Dendritic cell treated with granulocyte-macrophage colony-stimulating factor and Interleukin-4, amounts not matched to agents 40 ng/mL and 50 ng/mL, for 4 days (primary cell): ENCODE results near the gene ARHGAP44.

Experiments
- H3K27ac Mint-ChIP-seq: one replicate; pipeline ENCODE4 v1.8.0; 2022; ENCODE audit warnings: mild to moderate bottlenecking, mixed read lengths
- H3K27me3 Mint-ChIP-seq: one replicate; pipeline ENCODE4 v1.8.0; 2022; ENCODE audit warnings: mild to moderate bottlenecking, mixed read lengths
- H3K36me3 Mint-ChIP-seq: one replicate; pipeline ENCODE4 v1.8.0; 2022; ENCODE audit warnings: low read depth, mixed read lengths
- H3K4me1 Mint-ChIP-seq: one replicate; pipeline ENCODE4 v1.8.0; 2022; ENCODE audit warnings: low read depth, mixed read lengths
- H3K4me3 Mint-ChIP-seq: one replicate; pipeline ENCODE4 v1.8.0; 2022; ENCODE audit warnings: mild to moderate bottlenecking, moderate library complexity, mixed read lengths
- H3K9me3 Mint-ChIP-seq: one replicate; pipeline ENCODE4 v1.8.0; 2022; ENCODE audit warnings: mixed read lengths
- intact Hi-C: fragments of 100-400 bp; cut with micrococcal nuclease; formaldehyde crosslinking; loops from one replicate; pipeline ENCODE4 v1.15.0; 2022

The ARHGAP44 gene

GRCh38 chr17:12789481-12790248 lies at the start of gene ARHGAP44:
ARHGAP44 (plus strand) TSS chr17:12789498; CDS start chr17:12789839, 341 bp downstream.
- Mint-ChIP-seq H3K27me3 (peaks cover 37% of the 10 kb centered on the region), H3K4me3 (peak within 1 kb of the TSS; percentile 61), H3K4me1 (peaks cover 6% of the 10 kb centered on the region), H3K36me3 (no peaks in the 10 kb centered on the region), H3K27ac (no peak within 1 kb of the TSS), H3K9me3 (no peaks in the 10 kb centered on the region)
- intact Hi-C loops: no loop called here

GRCh38 chr17:12739500-12739899 lies 49.8 kb upstream of the ARHGAP44 start:
- no peaks in the 10 kb centered on the region for H3K4me1 Mint-ChIP-seq
- no peak overlapping the region for H3K27ac Mint-ChIP-seq
- no peak overlapping the region for H3K4me3 Mint-ChIP-seq

GRCh38 chr17:12743046-12743445 lies 46.3 kb upstream of the ARHGAP44 start:
- Mint-ChIP-seq H3K4me1 (no peaks in the 10 kb centered on the region), H3K4me3 (no peak overlapping the region), H3K27me3 (no peaks in the 10 kb centered on the region), H3K9me3 (no peaks in the 10 kb centered on the region), H3K36me3 (no peaks in the 10 kb centered on the region), H3K27ac (no peak overlapping the region)
- intact Hi-C loops: no loop called here

More at GRCh38 chr17:12739500-12739899, 49.8 kb upstream of the ARHGAP44 start:
- intact Hi-C loops: no loop called here
- Mint-ChIP-seq H3K9me3 (no peaks in the 10 kb centered on the region), H3K36me3 (no peaks in the 10 kb centered on the region), H3K27me3 (no peaks in the 10 kb centered on the region)

- no peaks in the 10 kb centered on the region for H3K27me3 Mint-ChIP-seq
- no peaks in the 10 kb centered on the region for H3K36me3 Mint-ChIP-seq
- H3K9me3 Mint-ChIP-seq: no peaks in the 10 kb centered on the region
- no peaks in the 10 kb centered on the region for H3K4me1 Mint-ChIP-seq
- H3K4me3 Mint-ChIP-seq: no peak overlapping the region
- intact Hi-C loops: no loop called here
- no peak overlapping the region for H3K27ac Mint-ChIP-seq
These were observed 45.0 kb upstream of the ARHGAP44 start for GRCh38 chr17:12744298-12744697.

- H3K36me3 Mint-ChIP-seq: no peaks in the 10 kb centered on the region
- H3K9me3 Mint-ChIP-seq: no peaks in the 10 kb centered on the region
- no peak overlapping the region for H3K27ac Mint-ChIP-seq
- intact Hi-C loops: no loop called here
- H3K27me3 Mint-ChIP-seq: no peaks in the 10 kb centered on the region
- H3K4me3 Mint-ChIP-seq: no peak overlapping the region
- no peaks in the 10 kb centered on the region for H3K4me1 Mint-ChIP-seq
These were observed 44.5 kb upstream of the ARHGAP44 start for GRCh38 chr17:12744786-12745185.

- no peaks in the 10 kb centered on the region for H3K27me3 Mint-ChIP-seq
- intact Hi-C loops: no loop called here
- H3K9me3 Mint-ChIP-seq: no peaks in the 10 kb centered on the region
- no peak overlapping the region for H3K27ac Mint-ChIP-seq
- H3K4me1 Mint-ChIP-seq: no peaks in the 10 kb centered on the region
- H3K4me3 Mint-ChIP-seq: no peak overlapping the region
- H3K36me3 Mint-ChIP-seq: no peaks in the 10 kb centered on the region
These were observed 43.8 kb upstream of the ARHGAP44 start for GRCh38 chr17:12745486-12745885.

GRCh38 chr17:12756786-12757185 lies 32.5 kb upstream of the ARHGAP44 start:
- H3K27ac Mint-ChIP-seq: no peak overlapping the region
- H3K4me3 Mint-ChIP-seq: no peak overlapping the region
- intact Hi-C loops: no loop called here
- no peaks in the 10 kb centered on the region for H3K27me3 Mint-ChIP-seq
- no peaks in the 10 kb centered on the region for H3K36me3 Mint-ChIP-seq
- H3K4me1 Mint-ChIP-seq: no peaks in the 10 kb centered on the region
- no peaks in the 10 kb centered on the region for H3K9me3 Mint-ChIP-seq

- Mint-ChIP-seq H3K27me3 (no peaks in the 10 kb centered on the region), H3K27ac (no peak overlapping the region), H3K36me3 (no peaks in the 10 kb centered on the region), H3K9me3 (peaks cover 18% of the 10 kb centered on the region), H3K4me3 (no peak overlapping the region), H3K4me1 (no peaks in the 10 kb centered on the region)
- intact Hi-C loops: no loop called here
These were observed 30.2 kb upstream of the ARHGAP44 start for GRCh38 chr17:12759090-12759489.

- H3K27ac Mint-ChIP-seq: no peak overlapping the region
These were observed 23.8 kb upstream of the ARHGAP44 start for GRCh38 chr17:12765548-12765947.

GRCh38 chr17:12768255-12768654 lies 21.0 kb upstream of the ARHGAP44 start:
- intact Hi-C loops: no loop called here
- H3K9me3 Mint-ChIP-seq: peaks cover 16% of the 10 kb centered on the region
- H3K4me3 Mint-ChIP-seq: no peak overlapping the region
- no peaks in the 10 kb centered on the region for H3K27me3 Mint-ChIP-seq
- H3K4me1 Mint-ChIP-seq: no peaks in the 10 kb centered on the region
- no peaks in the 10 kb centered on the region for H3K36me3 Mint-ChIP-seq
- no peak overlapping the region for H3K27ac Mint-ChIP-seq

More at GRCh38 chr17:12765548-12765947, 23.8 kb upstream of the ARHGAP44 start:
- Mint-ChIP-seq H3K9me3 (peaks cover 30% of the 10 kb centered on the region), H3K4me1 (no peaks in the 10 kb centered on the region), H3K36me3 (no peaks in the 10 kb centered on the region), H3K4me3 (no peak overlapping the region), H3K27me3 (no peaks in the 10 kb centered on the region)
- intact Hi-C loops: no loop called here

- Mint-ChIP-seq H3K27me3 (no peaks in the 10 kb centered on the region), H3K4me3 (no peak overlapping the region), H3K27ac (no peak overlapping the region), H3K4me1 (no peaks in the 10 kb centered on the region), H3K36me3 (no peaks in the 10 kb centered on the region), H3K9me3 (peaks cover 12% of the 10 kb centered on the region)
- intact Hi-C loops: no loop called here
These were observed 19.3 kb upstream of the ARHGAP44 start for GRCh38 chr17:12769981-12770380.

GRCh38 chr17:12773153-12773552 lies 16.1 kb upstream of the ARHGAP44 start:
- H3K4me3 Mint-ChIP-seq: no peak overlapping the region
- no peaks in the 10 kb centered on the region for H3K36me3 Mint-ChIP-seq
- H3K9me3 Mint-ChIP-seq: peaks cover 12% of the 10 kb centered on the region
- no peaks in the 10 kb centered on the region for H3K4me1 Mint-ChIP-seq
- no peaks in the 10 kb centered on the region for H3K27me3 Mint-ChIP-seq
- no peak overlapping the region for H3K27ac Mint-ChIP-seq
- intact Hi-C loops: no loop called here

- Mint-ChIP-seq H3K27me3 (peaks cover 37% of the 10 kb centered on the region), H3K4me3 (peak overlapping the region; percentile 47)
These were observed 220 bp upstream of the ARHGAP44 start for GRCh38 chr17:12789075-12789480.

GRCh38 chr17:12790249-12791106 lies 1.2 kb downstream of the ARHGAP44 start:
- Mint-ChIP-seq H3K4me3 (peak overlapping the region; percentile 61), H3K27ac (no peak overlapping the region), H3K4me1 (peaks cover 6% of the 10 kb centered on the region), H3K36me3 (no peaks in the 10 kb centered on the region), H3K9me3 (no peaks in the 10 kb centered on the region), H3K27me3 (peaks cover 37% of the 10 kb centered on the region)
- intact Hi-C loops: no loop called here

More at GRCh38 chr17:12789075-12789480, 220 bp upstream of the ARHGAP44 start:
- no peaks in the 10 kb centered on the region for H3K9me3 Mint-ChIP-seq
- intact Hi-C loops: no loop called here
- H3K36me3 Mint-ChIP-seq: no peaks in the 10 kb centered on the region
- H3K4me1 Mint-ChIP-seq: peaks cover 6% of the 10 kb centered on the region
- H3K27ac Mint-ChIP-seq: no peak overlapping the region
